Endothelial cell of umbilical vein (primary cell): ENCODE measurements around the gene UNC5B. TPM values are rescaled to one million over a fixed set of nuclear protein-coding genes. Genes with fewer than 3 reads are reported as not detected.

Experiments
- BruUV-seq: library from RNA; stranded (reverse); fragments of 400-500 nt; replicated peaks from 2 replicates; lab custom pipeline; 2021; lab: Mats Ljungman, UMichigan
- CTCF ChIA-PET: fragments of 300-600, 350-600 bp; sonication (Branson Sonifier 250); formaldehyde crosslinking; loops from one replicate; lab custom pipeline; 2021; ENCODE audit warnings: antibody characterized with exemption, inconsistent platforms; lab: Charles Lee
- POLR2A ChIA-PET: fragments of 300-600, 350-600 bp; sonication (Branson Sonifier 250); formaldehyde crosslinking; loops from one replicate; lab custom pipeline; 2021; ENCODE audit warnings: antibody characterized with exemption, inconsistent platforms; lab: Charles Lee
- DNase-seq: peaks from one replicate; pipeline ENCODE4 v3.0.0-alpha.2; 2011; ENCODE audit warnings: low read depth, low spot score
- FAIRE-seq: peaks from 2 replicates; lab custom pipeline; 2011; peaks lifted over from hg19 to GRCh38; lab: Jason Lieb, UNC
- H2AFZ ChIP-seq: 2 replicates; pipeline ENCODE4 v1.6.0; 2012; ENCODE audit warnings: low read depth, low read length, control low read depth, inconsistent platforms
- H3K27ac ChIP-seq: 2 replicates; pipeline ENCODE4 v1.5.1; 2011; ENCODE audit warnings: low read depth, mild to moderate bottlenecking, control low read depth, low read length, moderate library complexity; ENCODE audit not compliant: insufficient read depth
- H3K27me3 ChIP-seq, 2 experiments: 2 replicates each; pipeline versions ENCODE4 v1.6.0 to v1.6.1; 2011; ENCODE audit warnings: low read length in 2 of 2, mixed read lengths in 1 of 2; ENCODE audit not compliant: control insufficient read depth in 2 of 2, insufficient read depth in 2 of 2
- H3K36me3 ChIP-seq, 2 experiments: 2 replicates in 1 of 2; 3 replicates in 1 of 2; pipeline ENCODE4 v1.5.1; 2011; ENCODE audit warnings: low read length in 2 of 2, mild to moderate bottlenecking in 1 of 2, moderate library complexity in 1 of 2; ENCODE audit not compliant: control insufficient read depth in 2 of 2, insufficient read depth in 2 of 2; ENCODE audit errors: extremely low read depth in 1 of 2
- H3K4me1 ChIP-seq: 3 replicates; pipeline ENCODE4 v1.5.1; 2011; ENCODE audit warnings: mild to moderate bottlenecking, low read length; ENCODE audit not compliant: control insufficient read depth, insufficient read depth; ENCODE audit errors: extremely low read depth
- H3K4me2 ChIP-seq: 2 replicates; pipeline ENCODE4 v1.6.1; 2011; ENCODE audit warnings: low read length, control low read depth, mixed read lengths; ENCODE audit not compliant: insufficient read depth
- H3K4me3 ChIP-seq, 3 experiments: fragments of 200-600 bp in 1 of 3; sonication (generic), shearing (Covaris generic) in 1 of 3; replicated peaks in 1 of 3; 2 replicates each; pipeline ENCODE4 v1.5.1; 2011 to 2016; ENCODE audit warnings: control low read depth in 3 of 3, low read length in 3 of 3, mild to moderate bottlenecking in 2 of 3, inconsistent platforms in 1 of 3, low read depth in 1 of 3, moderate library complexity in 1 of 3; ENCODE audit not compliant: insufficient read depth in 1 of 3
- H3K79me2 ChIP-seq: 2 replicates; pipeline ENCODE4 v1.6.0; 2012; ENCODE audit warnings: low read length, inconsistent platforms; ENCODE audit not compliant: control insufficient read depth, insufficient read depth
- H3K9ac ChIP-seq: replicated peaks from 2 replicates; pipeline ENCODE3; 2011; ENCODE audit warnings: low read length, control low read depth; ENCODE audit not compliant: insufficient read depth; ENCODE audit errors: extremely low read depth
- H3K9me1 ChIP-seq: replicated peaks from 3 replicates; pipeline ENCODE4 v1.6.0; 2011; ENCODE audit warnings: mild to moderate bottlenecking, low read length; ENCODE audit not compliant: control insufficient read depth, insufficient read depth; ENCODE audit errors: extremely low read depth
- H3K9me3 ChIP-seq: replicated peaks from 2 replicates; pipeline ENCODE4 v1.5.1; 2012; ENCODE audit warnings: low read length, inconsistent platforms; ENCODE audit not compliant: control insufficient read depth, insufficient read depth
- H4K20me1 ChIP-seq: replicated peaks from 2 replicates; pipeline ENCODE3; 2011; ENCODE audit warnings: mild to moderate bottlenecking, low read length; ENCODE audit not compliant: control insufficient read depth, insufficient read depth; ENCODE audit errors: extremely low read depth
- EZH2 ChIP-seq: IDR thresholded peaks from 2 replicates; pipeline ENCODE4 v1.6.1; 2012; ENCODE audit warnings: borderline replicate concordance, low read depth, mild to moderate bottlenecking, moderate library complexity, low read length, inconsistent platforms; ENCODE audit not compliant: severe bottlenecking
- FOS ChIP-seq: IDR thresholded peaks from 2 replicates; pipeline ENCODE4 v1.6.1; 2011; ENCODE audit warnings: mild to moderate bottlenecking, low read length, moderate library complexity, borderline replicate concordance; ENCODE audit not compliant: insufficient read depth
- GATA2 ChIP-seq: IDR thresholded peaks from 2 replicates; pipeline ENCODE4 v1.7.0; 2011; ENCODE audit warnings: low read depth, mild to moderate bottlenecking, moderate library complexity, mixed read lengths, low read length; ENCODE audit not compliant: insufficient read length, insufficient read depth
- JUN ChIP-seq: IDR thresholded peaks from 2 replicates; pipeline ENCODE4 v1.6.1; 2011; ENCODE audit warnings: borderline replicate concordance, low read depth; ENCODE audit not compliant: insufficient read length, insufficient read depth
- MAX ChIP-seq: IDR thresholded peaks from 2 replicates; pipeline ENCODE4 v1.6.1; 2011; ENCODE audit not compliant: insufficient read depth, insufficient read length
- MYC ChIP-seq: IDR thresholded peaks from one replicate; pipeline ENCODE4 v1.6.1; 2011; ENCODE audit warnings: mild to moderate bottlenecking, low read depth, low read length
- POLR2A ChIP-seq: IDR thresholded peaks from 2 replicates; pipeline ENCODE4 v1.6.1; 2012; ENCODE audit warnings: low read depth, mild to moderate bottlenecking, control low read depth, low read length
- POLR2AphosphoS5 ChIP-seq: IDR thresholded peaks from 2 replicates; pipeline ENCODE4 v1.6.1; 2012; ENCODE audit warnings: low read depth, mild to moderate bottlenecking, control low read depth, low read length, moderate library complexity; ENCODE audit not compliant: insufficient read depth
- dilution Hi-C: fragments of 300-500 bp; cut with MboI; formaldehyde crosslinking; loops from one replicate; pipeline ENCODE4 v1.15.0; 2019; ENCODE audit warnings: low sequenced_read_pairs; ENCODE audit not compliant: extremely low pct_ligation_motif_present
- intact Hi-C: fragments of 100-400 bp; cut with micrococcal nuclease; formaldehyde crosslinking; loops from one replicate; pipeline ENCODE4 v1.10.0; 2022
- polyA plus RNA-seq, 4 experiments: library from polyadenylated mRNA; depleted of rRNA in 3 of 4; stranded (reverse) in 3 of 4; unstranded in 1 of 4; fragments of >200 nt; gene quantifications; 2 replicates each; pipeline versions ENCODE4 v1.2.1 to v1.2.3, GENCODE V29; 2011 to 2012; ENCODE audit warnings: missing spikeins in 1 of 4
- total RNA-seq: library from RNA; stranded (reverse); gene quantifications from 2 replicates; pipeline ENCODE4 v1.2.3, GENCODE V29; 2021
- TF ChIP-seq, protein P1 (sequence below), 2 donors: IDR thresholded peaks; 1 replicate in 1 of 2; 2 replicates in 1 of 2; pipeline ENCODE4 v1.5.1; 2011; ENCODE audit warnings: low read length in 2 of 2, mild to moderate bottlenecking in 2 of 2, moderate library complexity in 2 of 2, control low read depth in 1 of 2, inconsistent platforms in 1 of 2, low read depth in 1 of 2; ENCODE audit not compliant: insufficient read depth in 1 of 2; ENCODE audit errors: extremely low read depth in 1 of 2

The UNC5B gene
- total and polyA plus RNA-seq, 2 donors (not counting 3 experiments of a cell fraction or from before 2014, with no cell fraction given), result 0.39 to 2.5 TPM

- BruUV-seq, result no TSS peak
- no peak for TF ChIP-seq MAX
- no peak for TF ChIP-seq FOS
- no peak for TF ChIP-seq POLR2A
- no peak for TF ChIP-seq MYC
- TF ChIP-seq GATA2, result no peak
- no peak for TF ChIP-seq EZH2
- TF ChIP-seq POLR2AphosphoS5, result no peak
- TF ChIP-seq, protein P1, sequence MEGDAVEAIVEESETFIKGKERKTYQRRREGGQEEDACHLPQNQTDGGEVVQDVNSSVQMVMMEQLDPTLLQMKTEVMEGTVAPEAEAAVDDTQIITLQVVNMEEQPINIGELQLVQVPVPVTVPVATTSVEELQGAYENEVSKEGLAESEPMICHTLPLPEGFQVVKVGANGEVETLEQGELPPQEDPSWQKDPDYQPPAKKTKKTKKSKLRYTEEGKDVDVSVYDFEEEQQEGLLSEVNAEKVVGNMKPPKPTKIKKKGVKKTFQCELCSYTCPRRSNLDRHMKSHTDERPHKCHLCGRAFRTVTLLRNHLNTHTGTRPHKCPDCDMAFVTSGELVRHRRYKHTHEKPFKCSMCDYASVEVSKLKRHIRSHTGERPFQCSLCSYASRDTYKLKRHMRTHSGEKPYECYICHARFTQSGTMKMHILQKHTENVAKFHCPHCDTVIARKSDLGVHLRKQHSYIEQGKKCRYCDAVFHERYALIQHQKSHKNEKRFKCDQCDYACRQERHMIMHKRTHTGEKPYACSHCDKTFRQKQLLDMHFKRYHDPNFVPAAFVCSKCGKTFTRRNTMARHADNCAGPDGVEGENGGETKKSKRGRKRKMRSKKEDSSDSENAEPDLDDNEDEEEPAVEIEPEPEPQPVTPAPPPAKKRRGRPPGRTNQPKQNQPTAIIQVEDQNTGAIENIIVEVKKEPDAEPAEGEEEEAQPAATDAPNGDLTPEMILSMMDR (IDR thresholded peaks at IDR 0.05; ENCODE audit: extremely low read depth in 1 of 2, insufficient read depth in 1 of 2, low read depth in 1 of 2, low read length in 2 of 2), result no peak
- no peak for TF ChIP-seq JUN
- peaks cover 3% of the 10 kb centered on the region for H3K4me1 ChIP-seq
- peak overlapping the region in 2 of 3 experiments; percentile 63 to 65 for H3K4me3 ChIP-seq
- ChIA-PET POLR2A (interaction anchor here (1.1 kb wide), 1 partner anchor 44 kb away, joined by 4 read pairs; no protein-coding TSS in a partner anchor), CTCF (interaction anchor here (0.5 to 8.0 kb wide), 27 partner anchors 9 to 492 kb away, joined by 3 to 90 read pairs (median 6); no protein-coding TSS in a partner anchor)
- DNase-seq (no peak), FAIRE-seq (no peak)
- H3K36me3 ChIP-seq, result no peaks in the 10 kb centered on the region
- intact Hi-C loops, result loop anchor here (1.0 to 10.0 kb wide), 6 partner anchors 57 to 575 kb away; no protein-coding TSS in a partner anchor
- H3K9ac ChIP-seq, result peak overlapping the region; percentile 90
- peaks cover 0 to under 1% of the 10 kb centered on the region in 2 experiments for H3K27me3 ChIP-seq
- H3K4me2 ChIP-seq, result peak overlapping the region; percentile 88
- no peaks in the 10 kb centered on the region for H3K79me2 ChIP-seq
- H3K9me1 ChIP-seq, result no peaks in the 10 kb centered on the region
- peak overlapping the region; percentile 97 for H2AFZ ChIP-seq
- dilution Hi-C loops, result no loop called here
- H4K20me1 ChIP-seq, result no peaks in the 10 kb centered on the region
- H3K9me3 ChIP-seq, result no peaks in the 10 kb centered on the region
- H3K27ac ChIP-seq, result no peak overlapping the region
These were observed 107.5 kb downstream of the UNC5B start for GRCh38 chr10:71319800-71320392.
